Neuronal stem cell (in vitro differentiated cells): ENCODE measurements around the gene TMEM121.

Experiments
- DNase-seq: peaks from one replicate; pipeline ENCODE4 v3.0.0-alpha.2; 2013; ENCODE audit warnings: low spot score
- H2AFZ ChIP-seq: one replicate; pipeline ENCODE4 v1.6.1; 2013; ENCODE audit warnings: mild to moderate bottlenecking, low read length, inconsistent platforms
- H2AK5ac ChIP-seq: 2 replicates; pipeline ENCODE4 v1.6.1; 2013; ENCODE audit warnings: low read depth, mild to moderate bottlenecking, inconsistent platforms, low read length, moderate library complexity, mixed read lengths
- H2BK120ac ChIP-seq: 2 replicates; pipeline ENCODE4 v1.6.1; 2013; ENCODE audit warnings: low read depth, mild to moderate bottlenecking, inconsistent platforms, low read length, moderate library complexity, mixed read lengths
- H2BK12ac ChIP-seq: one replicate; pipeline ENCODE4 v1.6.1; 2013; ENCODE audit warnings: low read length, inconsistent platforms
- H2BK15ac ChIP-seq: 2 replicates; pipeline ENCODE4 v1.6.1; 2013; ENCODE audit warnings: mild to moderate bottlenecking, low read length, inconsistent platforms, mixed read lengths
- H2BK5ac ChIP-seq: one replicate; pipeline ENCODE4 v1.6.1; 2013; ENCODE audit warnings: inconsistent platforms, mild to moderate bottlenecking, low read length, moderate library complexity
- H3K14ac ChIP-seq: one replicate; pipeline ENCODE4 v1.6.1; 2013; ENCODE audit warnings: low read length, inconsistent platforms
- H3K18ac ChIP-seq: 2 replicates; pipeline ENCODE4 v1.6.1; 2013; ENCODE audit warnings: low read length, inconsistent platforms
- H3K23ac ChIP-seq: 2 replicates; pipeline ENCODE4 v1.6.1; 2013; ENCODE audit warnings: low read depth, mild to moderate bottlenecking, mixed read lengths, low read length, inconsistent platforms; ENCODE audit not compliant: poor library complexity
- H3K27ac ChIP-seq: replicated peaks from 3 replicates; pipeline ENCODE4 v1.5.1; 2013; ENCODE audit warnings: low read length, inconsistent platforms
- H3K27me3 ChIP-seq, 3 experiments: 2 replicates each; pipeline ENCODE4 v1.6.1; 2013; ENCODE audit warnings: low read length in 3 of 3, mild to moderate bottlenecking in 2 of 3, inconsistent platforms in 1 of 3, low read depth in 1 of 3, mixed read lengths in 1 of 3, moderate library complexity in 1 of 3; ENCODE audit not compliant: control insufficient read depth in 3 of 3, insufficient read depth in 3 of 3
- H3K36me3 ChIP-seq, 2 donors: replicated peaks in 1 of 2; 2 replicates each; pipeline ENCODE4 v1.6.1; 2013; ENCODE audit warnings: low read length in 2 of 2; ENCODE audit not compliant: control insufficient read depth in 2 of 2, insufficient read depth in 2 of 2
- H3K4ac ChIP-seq: 2 replicates; pipeline ENCODE4 v1.6.1; 2013; ENCODE audit warnings: inconsistent platforms, mild to moderate bottlenecking, low read length, moderate library complexity
- H3K4me1 ChIP-seq, 2 donors: 1 replicate in 1 of 2; 2 replicates in 1 of 2; pipeline ENCODE4 v1.6.1; 2013; ENCODE audit warnings: low read length in 2 of 2, low read depth in 1 of 2; ENCODE audit not compliant: control insufficient read depth in 2 of 2, insufficient read depth in 1 of 2
- H3K4me2 ChIP-seq: one replicate; pipeline ENCODE4 v1.6.1; 2013; ENCODE audit warnings: mild to moderate bottlenecking, low read length, inconsistent platforms; ENCODE audit not compliant: insufficient read depth, poor library complexity, severe bottlenecking
- H3K4me3 ChIP-seq, 2 donors: 2 replicates each; pipeline ENCODE4 v1.5.1; 2013; ENCODE audit warnings: low read length in 2 of 2, mild to moderate bottlenecking in 2 of 2, inconsistent platforms in 1 of 2, moderate library complexity in 1 of 2
- H3K79me1 ChIP-seq: one replicate; pipeline ENCODE4 v1.6.1; 2013; ENCODE audit warnings: low read depth, mild to moderate bottlenecking, inconsistent platforms, low read length, moderate library complexity
- H3K9ac ChIP-seq: one replicate; pipeline ENCODE4 v1.6.1; 2013; ENCODE audit warnings: mild to moderate bottlenecking, low read depth, low read length, inconsistent platforms; ENCODE audit not compliant: poor library complexity
- H3K9me3 ChIP-seq, 2 donors: replicated peaks in 1 of 2; 2 replicates each; pipeline versions ENCODE3 to v1.6.1; 2013; ENCODE audit warnings: low read length in 2 of 2, mild to moderate bottlenecking in 2 of 2, inconsistent platforms in 1 of 2, low read depth in 1 of 2, mixed read lengths in 1 of 2, moderate library complexity in 1 of 2; ENCODE audit not compliant: control insufficient read depth in 2 of 2, insufficient read depth in 1 of 2
- H4K8ac ChIP-seq: one replicate; pipeline ENCODE4 v1.6.1; 2013; ENCODE audit warnings: low read depth, mild to moderate bottlenecking, inconsistent platforms, low read length, moderate library complexity
- H4K91ac ChIP-seq: one replicate; pipeline ENCODE4 v1.6.1; 2013; ENCODE audit warnings: low read length, low read depth, mild to moderate bottlenecking, inconsistent platforms; ENCODE audit not compliant: poor library complexity
- WGBS, 2 donors: extraction: QIAGEN DNeasy Blood & Tissue Kit; methylation state at CpG; one replicate each; pipeline ENCODE4 v1.1.7; 2013; ENCODE audit warnings: missing lambda C conversion rate in 2 of 2, mixed read lengths in 1 of 2; ENCODE audit not compliant: insufficient read length in 2 of 2, insufficient replicate concordance in 1 of 2; ENCODE audit errors: extremely low coverage in 2 of 2; 5-methylcytosine and 5-hydroxymethylcytosine counted together

TMEM121 gene

GRCh38 chr14:105508601-105509000 lies 17.8 kb upstream of the TMEM121 start:
- no peak overlapping the region for H2BK12ac ChIP-seq
- no peak overlapping the region for H3K23ac ChIP-seq
- H3K4me1 ChIP-seq, result no peaks in the 10 kb centered on the region
- DNase-seq, result no peak
- no peak overlapping the region for H3K14ac ChIP-seq
- no peak overlapping the region for H4K8ac ChIP-seq
- no peak overlapping the region for H2BK120ac ChIP-seq
- H3K9me3 ChIP-seq, result peaks cover 0 to 2% of the 10 kb centered on the region in 2 donors
- no peak overlapping the region for H3K4me2 ChIP-seq
- no peak overlapping the region for H2AFZ ChIP-seq
- no peak overlapping the region for H3K4me3 ChIP-seq
- H4K91ac ChIP-seq, result no peak overlapping the region
- no peak overlapping the region for H3K4ac ChIP-seq
- H3K79me1 ChIP-seq, result peaks cover 3% of the 10 kb centered on the region
- H2BK15ac ChIP-seq, result no peak overlapping the region
- H2AK5ac ChIP-seq, result no peak overlapping the region
- no peak overlapping the region for H3K18ac ChIP-seq
- H3K9ac ChIP-seq, result no peak overlapping the region
- no peaks in the 10 kb centered on the region for H3K36me3 ChIP-seq
- H2BK5ac ChIP-seq, result no peak overlapping the region
- H3K27me3 ChIP-seq, result peaks cover 0 to 33% (median 0%) of the 10 kb centered on the region in 3 experiments
- no peak overlapping the region for H3K27ac ChIP-seq
- no CpG with 5 or more reads among the region's 12 CpGs for WGBS, 2 donors

DNA sequence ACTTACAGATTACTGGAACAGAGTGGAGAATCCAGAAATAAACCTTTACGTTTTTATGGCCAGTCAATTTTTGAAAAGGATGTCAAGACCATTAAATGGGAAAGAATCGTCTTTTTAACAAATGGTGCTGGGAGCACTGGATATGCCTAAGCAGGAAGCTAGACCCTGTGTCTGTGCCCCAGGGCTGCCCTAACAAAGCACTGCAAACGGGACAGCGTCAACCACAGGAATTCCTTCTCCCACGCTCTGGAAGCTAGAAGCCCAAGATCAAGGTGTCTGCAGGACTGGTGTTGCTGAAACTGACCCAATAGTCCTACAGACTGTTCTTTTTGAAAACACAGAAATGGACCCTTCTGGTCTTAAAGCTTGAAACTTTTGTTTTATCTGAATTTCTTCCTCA lies 9.3 kb upstream of the TMEM121 start:
- H3K79me1 ChIP-seq, result no peaks in the 10 kb centered on the region
- no peak overlapping the region for H3K4me3 ChIP-seq
- no peak overlapping the region for H2BK5ac ChIP-seq
- H4K8ac ChIP-seq, result no peak overlapping the region
- DNase-seq, result no peak
- peaks cover 2 to 6% of the 10 kb centered on the region in 2 donors for H3K9me3 ChIP-seq
- H2AFZ ChIP-seq, result no peak overlapping the region
- no peak overlapping the region for H2BK12ac ChIP-seq
- no peak overlapping the region for H3K9ac ChIP-seq
- H3K14ac ChIP-seq, result no peak overlapping the region
- H3K23ac ChIP-seq, result no peak overlapping the region
- no peak overlapping the region for H2BK120ac ChIP-seq
- no peak overlapping the region for H2BK15ac ChIP-seq
- no peak overlapping the region for H3K4me2 ChIP-seq
- no peak overlapping the region for H3K27ac ChIP-seq
- H3K36me3 ChIP-seq, result no peaks in the 10 kb centered on the region
- H4K91ac ChIP-seq, result no peak overlapping the region
- WGBS, 2 donors, result no CpG with 5 or more reads among the region's 5 CpGs
- H3K4ac ChIP-seq, result no peak overlapping the region
- H3K27me3 ChIP-seq, result peaks cover 0 to 39% (median 0%) of the 10 kb centered on the region in 3 experiments
- no peak overlapping the region for H3K18ac ChIP-seq
- no peaks in the 10 kb centered on the region for H3K4me1 ChIP-seq
- no peak overlapping the region for H2AK5ac ChIP-seq

- DNase-seq, result no peak
- Histone ChIP-seq H2BK5ac (no peak overlapping the region), H3K4me3 (no peak overlapping the region), H2AK5ac (no peak overlapping the region), H2BK120ac (no peak overlapping the region), H3K14ac (no peak overlapping the region), H3K4me1 (no peaks in the 10 kb centered on the region), H3K4ac (no peak overlapping the region), H3K18ac (no peak overlapping the region), H3K9me3 (peaks cover 2 to 6% of the 10 kb centered on the region in 2 donors), H3K79me1 (no peaks in the 10 kb centered on the region), H3K36me3 (no peaks in the 10 kb centered on the region), H3K27ac (no peak overlapping the region), H2BK12ac (no peak overlapping the region), H3K4me2 (no peak overlapping the region), H2BK15ac (no peak overlapping the region), H4K91ac (no peak overlapping the region), H2AFZ (no peak overlapping the region), H3K23ac (no peak overlapping the region), H3K9ac (no peak overlapping the region), H4K8ac (no peak overlapping the region), H3K27me3 (peaks cover 0 to 27% (median 4%) of the 10 kb centered on the region in 3 experiments)
- WGBS, 2 donors, result no CpG with 5 or more reads among the region's 14 CpGs
Measured at GRCh38 chr14:105519946-105520698, 6.3 kb upstream of the TMEM121 start.

GRCh38 chr14:105525326-105525725 lies 1.1 kb upstream of the TMEM121 start:
- H2AK5ac ChIP-seq, result no peak overlapping the region
- H2BK5ac ChIP-seq, result no peak overlapping the region
- no CpG with 5 or more reads among the region's 9 CpGs for WGBS, 2 donors
- peaks cover 0 to 9% of the 10 kb centered on the region in 2 donors for H3K4me1 ChIP-seq
- no peak overlapping the region for H3K18ac ChIP-seq
- no peaks in the 10 kb centered on the region for H3K36me3 ChIP-seq
- H3K27me3 ChIP-seq, result peaks cover 0 to 20% (median 8%) of the 10 kb centered on the region in 3 experiments
- H3K27ac ChIP-seq, result no peak overlapping the region
- H3K9ac ChIP-seq, result no peak overlapping the region
- H3K4ac ChIP-seq, result no peak overlapping the region
- H2BK12ac ChIP-seq, result no peak overlapping the region
- no peak overlapping the region for H2AFZ ChIP-seq
- no peak overlapping the region for H2BK15ac ChIP-seq
- no peak overlapping the region for H4K91ac ChIP-seq
- no peak overlapping the region for H2BK120ac ChIP-seq
- H3K9me3 ChIP-seq, result peaks cover 0 to 4% of the 10 kb centered on the region in 2 donors
- H3K79me1 ChIP-seq, result peaks cover 4% of the 10 kb centered on the region
- no peak overlapping the region for H3K14ac ChIP-seq
- H3K23ac ChIP-seq, result no peak overlapping the region
- no peak overlapping the region for H3K4me3 ChIP-seq
- H3K4me2 ChIP-seq, result no peak overlapping the region
- DNase-seq, result no peak
- no peak overlapping the region for H4K8ac ChIP-seq
